PC-3 (cell line): ENCODE results near the gene LHFPL2.

Experiments
- CTCF ChIP-seq: fragments of 300-600 bp; sonication (generic); conservative IDR thresholded peaks from 2 replicates; pipeline ENCODE4 v1.5.1; 2017; ENCODE audit warnings: antibody characterized with exemption, low read depth, mild to moderate bottlenecking, low read length
- EZH2 ChIP-seq: fragments of 300-600 bp; sonication (generic); IDR thresholded peaks from one replicate; pipeline ENCODE4 v1.6.1; 2017; ENCODE audit warnings: antibody characterized with exemption, mild to moderate bottlenecking, low read length; ENCODE audit not compliant: unreplicated experiment

- TF ChIP-seq EZH2 (no peak), CTCF (no peak)
These were observed 55.1 kb downstream of the LHFPL2 start for GRCh38 chr5:78593465-78593864.
